Left ventricle myocardium inferior (tissue), 1 donor: ENCODE measurements around the gene DMRT1. TPM values are rescaled to one million over a fixed set of nuclear protein-coding genes. Genes with fewer than 3 reads are reported as not detected.

Experiments
- DNase-seq: peaks from one replicate; pipeline ENCODE4 v3.0.0-alpha.2; 2020
- H3K27ac ChIP-seq: fragments of 200-600 bp; replicated peaks from 2 replicates; pipeline ENCODE4 v1.8.0; 2021
- H3K27me3 ChIP-seq: fragments of 200-600 bp; 2 replicates; pipeline ENCODE4 v1.8.0; 2021; ENCODE audit warnings: low read depth
- H3K36me3 ChIP-seq: fragments of 200-600 bp; 2 replicates; pipeline ENCODE4 v1.8.0; 2021
- H3K4me1 ChIP-seq: fragments of 200-600 bp; 2 replicates; pipeline ENCODE4 v1.8.0; 2021
- H3K4me3 ChIP-seq: fragments of 200-600 bp; 2 replicates; pipeline ENCODE4 v1.8.0; 2021; ENCODE audit warnings: mild to moderate bottlenecking, moderate library complexity
- H3K9me3 ChIP-seq: fragments of 200-600 bp; replicated peaks from 2 replicates; pipeline ENCODE4 v1.8.0; 2021
- CTCF ChIP-seq: fragments of 200-600 bp; IDR thresholded peaks from 2 replicates; pipeline ENCODE4 v1.8.0; 2021; ENCODE audit warnings: antibody characterized with exemption, mild to moderate bottlenecking, borderline replicate concordance
- intact Hi-C: fragments of 100-400 bp; cut with micrococcal nuclease; formaldehyde crosslinking; loops from one replicate; pipeline ENCODE4 v1.11.0; 2022
- total RNA-seq: library from RNA; stranded (reverse); fragmentation: NEBNext Ultra II Directional; extraction: Animal tissue kit (Norgen Biotek cat#: 25700); gene quantifications from one replicate; pipeline ENCODE4 v1.2.1, GENCODE V29; 2021
- donor health status: DM: no; HTN: yes; CAD: no; lungs with severe emphysema.

The DMRT1 gene
- total RNA-seq, 1 donor from 2014 or later, result not detected

GRCh38 chr9:942805-943580 is 101.5 kb downstream of the DMRT1 start:
- DNase-seq, result no peak
- Histone ChIP-seq H3K36me3 (no peaks in the 10 kb centered on the region), H3K27me3 (peaks cover 89% of the 10 kb centered on the region), H3K27ac (no peak overlapping the region), H3K4me3 (no peak overlapping the region), H3K4me1 (no peaks in the 10 kb centered on the region), H3K9me3 (peaks cover 13% of the 10 kb centered on the region)
- TF ChIP-seq CTCF, result no peak
- intact Hi-C loops, result no loop called here

- Histone ChIP-seq H3K36me3 (no peaks in the 10 kb centered on the region), H3K4me1 (no peaks in the 10 kb centered on the region), H3K4me3 (no peak overlapping the region), H3K27ac (no peak overlapping the region), H3K27me3 (peaks cover 92% of the 10 kb centered on the region), H3K9me3 (no peaks in the 10 kb centered on the region)
- intact Hi-C loops, result no loop called here
- no peak for DNase-seq
- no peak for TF ChIP-seq CTCF
Observed at GRCh38 chr9:947985-948384, 106.5 kb downstream of the DMRT1 start.

DNA sequence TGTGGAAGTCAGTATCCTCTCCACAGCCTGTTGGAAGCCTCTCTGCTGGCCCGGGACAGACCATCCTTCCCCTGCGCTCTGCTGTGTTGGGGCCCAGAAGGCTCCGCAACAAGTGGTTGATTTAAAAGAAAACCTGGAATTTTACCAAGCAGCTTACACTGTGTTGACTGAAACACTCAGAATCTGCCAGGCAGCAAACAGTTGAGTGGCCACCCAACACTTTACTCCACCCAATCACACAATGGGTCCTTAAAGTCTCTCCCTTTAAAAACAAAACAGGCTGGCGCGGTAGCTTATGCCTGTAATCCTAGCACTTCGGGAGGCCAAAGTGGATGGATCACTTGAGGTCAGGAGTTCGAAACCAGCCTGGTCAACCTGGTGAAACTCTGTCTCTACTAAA is 107.0 kb downstream of the DMRT1 start:
- H3K27me3 ChIP-seq, result peaks cover 92% of the 10 kb centered on the region

DNA sequence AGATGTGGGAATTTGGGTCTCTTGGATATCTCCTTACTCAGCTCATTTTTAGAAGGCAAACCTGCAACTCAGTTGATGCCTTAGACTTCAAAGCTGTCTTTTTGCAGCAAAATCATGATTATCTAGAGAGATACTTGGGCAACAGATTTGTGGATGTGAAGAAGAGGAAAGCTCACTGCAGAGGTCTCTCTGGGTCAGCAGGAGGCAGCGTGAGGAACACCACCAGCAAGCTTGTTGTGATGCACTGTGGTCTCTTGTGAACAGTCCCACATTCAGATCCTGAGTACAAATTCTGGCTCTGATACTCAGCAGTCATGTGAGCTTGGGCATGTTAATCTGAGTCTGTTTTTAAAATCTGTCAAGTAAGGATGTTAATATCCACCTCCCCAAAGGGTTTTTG is 108.6 kb downstream of the DMRT1 start:
- no peak for DNase-seq
- Histone ChIP-seq H3K4me1 (no peaks in the 10 kb centered on the region), H3K4me3 (no peak overlapping the region), H3K27ac (no peak overlapping the region), H3K27me3 (peaks cover 94% of the 10 kb centered on the region), H3K9me3 (no peaks in the 10 kb centered on the region), H3K36me3 (no peaks in the 10 kb centered on the region)
- TF ChIP-seq CTCF, result no peak
- intact Hi-C loops, result no loop called here

More for the DNA sequence above, 107.0 kb downstream of the DMRT1 start:
- H3K9me3 ChIP-seq, result no peaks in the 10 kb centered on the region
- DNase-seq, result no peak
- H3K27ac ChIP-seq, result no peak overlapping the region
- H3K4me1 ChIP-seq, result no peaks in the 10 kb centered on the region
- TF ChIP-seq CTCF, result no peak
- no peak overlapping the region for H3K4me3 ChIP-seq
- intact Hi-C loops, result no loop called here
- H3K36me3 ChIP-seq, result no peaks in the 10 kb centered on the region

DNA sequence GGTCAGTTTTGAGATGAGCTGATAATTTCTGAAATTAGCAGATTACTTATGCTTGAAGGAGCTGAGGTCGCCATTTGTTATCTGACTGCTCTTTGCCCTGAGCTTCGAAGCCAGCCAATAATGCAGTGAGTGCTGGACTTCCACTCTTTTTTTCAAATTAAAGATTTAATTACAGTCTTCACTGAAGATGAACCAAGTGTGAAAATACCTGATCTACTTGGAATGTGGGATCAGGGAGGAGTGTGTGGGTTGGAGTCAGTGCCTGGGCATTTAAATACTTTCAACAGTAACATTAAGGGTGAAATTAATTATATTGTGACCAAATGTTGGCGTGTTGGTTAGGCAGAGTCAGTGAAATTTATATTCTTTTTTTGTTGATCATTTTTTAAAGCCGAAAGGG is 111.0 kb downstream of the DMRT1 start:
- H3K36me3 ChIP-seq, result no peaks in the 10 kb centered on the region
- DNase-seq, result no peak
- H3K9me3 ChIP-seq, result no peaks in the 10 kb centered on the region
- TF ChIP-seq CTCF, result no peak
- H3K27me3 ChIP-seq, result peaks cover 100% of the 10 kb centered on the region
- H3K4me1 ChIP-seq, result no peaks in the 10 kb centered on the region
- H3K27ac ChIP-seq, result no peak overlapping the region
- no peak overlapping the region for H3K4me3 ChIP-seq
- intact Hi-C loops, result no loop called here
